K562 (cell line): ENCODE results near the gene RANGAP1.

Experiments used
- MAZ ChIP-seq, 2 experiments: fragments of 450-650 bp in 1 of 2; sonication (generic) in 1 of 2; formaldehyde crosslinking; IDR thresholded peaks in 1 of 2; conservative IDR thresholded peaks in 1 of 2; 2 replicates each; pipeline versions ENCODE4 v1.4.0 to v1.5.0; 2020; ENCODE audit warnings: mild to moderate bottlenecking in 1 of 2, missing genetic modification reagents in 1 of 2
- ZNF431 ChIP-seq: sonication (generic); formaldehyde crosslinking; IDR thresholded peaks from 2 replicates; pipeline ENCODE4 v1.8.0; 2022; ENCODE audit warnings: mild to moderate bottlenecking, missing genetic modification reagents
- TF ChIP-seq, protein P1 (sequence below), 2 experiments: fragments of 450-650 bp; formaldehyde crosslinking in 1 of 2; IDR thresholded peaks; 2 replicates each; pipeline versions ENCODE4 v1.4.0 to v1.6.1; 2014 to 2020; ENCODE audit warnings: mild to moderate bottlenecking in 2 of 2, borderline replicate concordance in 1 of 2, low read depth in 1 of 2

DNA sequence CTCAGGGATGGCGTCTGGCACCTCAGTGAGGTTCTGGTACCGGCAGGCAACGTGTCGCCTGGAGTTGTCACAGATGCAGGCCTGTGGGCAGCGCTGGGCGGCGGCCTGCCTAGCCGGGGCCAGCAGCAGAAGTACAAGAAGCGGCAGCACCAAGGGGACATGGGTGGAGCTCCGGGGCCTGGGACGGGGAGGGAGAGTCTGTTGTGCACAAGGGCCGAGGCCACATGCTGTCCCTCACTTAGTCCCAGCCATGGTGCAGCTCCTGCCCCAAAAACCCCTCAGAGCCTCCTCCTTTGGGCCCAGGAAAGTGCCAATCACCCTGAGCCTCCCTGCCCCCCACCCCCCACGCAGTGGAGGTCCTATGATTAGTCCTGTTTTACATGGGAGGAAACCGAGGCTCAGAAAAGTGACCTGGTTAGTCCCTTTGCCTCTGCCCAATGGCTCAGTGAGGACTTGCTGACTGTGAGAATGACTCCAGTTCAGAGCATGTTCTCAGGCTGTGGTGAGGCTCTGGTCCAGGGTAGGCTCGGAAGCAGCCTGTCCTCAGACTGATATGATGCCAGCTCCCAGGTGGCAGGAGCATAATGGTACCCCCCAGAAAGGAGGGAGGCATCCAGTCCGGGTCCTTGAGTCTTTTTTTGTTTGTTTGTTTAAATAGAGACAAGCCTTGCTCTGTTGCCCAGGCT is 46.4 kb downstream of the RANGAP1 start:
- no peak for TF ChIP-seq MAZ (CRISPR knock-in tag; conservative IDR thresholded peaks at IDR 0.05 in 1 of 2, IDR thresholded peaks at IDR 0.05 in 1 of 2)
- TF ChIP-seq, protein P1, sequence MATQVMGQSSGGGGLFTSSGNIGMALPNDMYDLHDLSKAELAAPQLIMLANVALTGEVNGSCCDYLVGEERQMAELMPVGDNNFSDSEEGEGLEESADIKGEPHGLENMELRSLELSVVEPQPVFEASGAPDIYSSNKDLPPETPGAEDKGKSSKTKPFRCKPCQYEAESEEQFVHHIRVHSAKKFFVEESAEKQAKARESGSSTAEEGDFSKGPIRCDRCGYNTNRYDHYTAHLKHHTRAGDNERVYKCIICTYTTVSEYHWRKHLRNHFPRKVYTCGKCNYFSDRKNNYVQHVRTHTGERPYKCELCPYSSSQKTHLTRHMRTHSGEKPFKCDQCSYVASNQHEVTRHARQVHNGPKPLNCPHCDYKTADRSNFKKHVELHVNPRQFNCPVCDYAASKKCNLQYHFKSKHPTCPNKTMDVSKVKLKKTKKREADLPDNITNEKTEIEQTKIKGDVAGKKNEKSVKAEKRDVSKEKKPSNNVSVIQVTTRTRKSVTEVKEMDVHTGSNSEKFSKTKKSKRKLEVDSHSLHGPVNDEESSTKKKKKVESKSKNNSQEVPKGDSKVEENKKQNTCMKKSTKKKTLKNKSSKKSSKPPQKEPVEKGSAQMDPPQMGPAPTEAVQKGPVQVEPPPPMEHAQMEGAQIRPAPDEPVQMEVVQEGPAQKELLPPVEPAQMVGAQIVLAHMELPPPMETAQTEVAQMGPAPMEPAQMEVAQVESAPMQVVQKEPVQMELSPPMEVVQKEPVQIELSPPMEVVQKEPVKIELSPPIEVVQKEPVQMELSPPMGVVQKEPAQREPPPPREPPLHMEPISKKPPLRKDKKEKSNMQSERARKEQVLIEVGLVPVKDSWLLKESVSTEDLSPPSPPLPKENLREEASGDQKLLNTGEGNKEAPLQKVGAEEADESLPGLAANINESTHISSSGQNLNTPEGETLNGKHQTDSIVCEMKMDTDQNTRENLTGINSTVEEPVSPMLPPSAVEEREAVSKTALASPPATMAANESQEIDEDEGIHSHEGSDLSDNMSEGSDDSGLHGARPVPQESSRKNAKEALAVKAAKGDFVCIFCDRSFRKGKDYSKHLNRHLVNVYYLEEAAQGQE (IDR thresholded peaks at IDR 0.05; ENCODE audit: borderline replicate concordance) = no peak
- TF ChIP-seq, protein P1 (CRISPR knock-in tag; IDR thresholded peaks at IDR 0.05; ENCODE audit: low read depth) = no peak
- no peak for TF ChIP-seq ZNF431
